Islet of Langerhans (tissue), 1 donor: ENCODE results near the gene UNC80.

Experiments used
- FAIRE-seq: peaks from one replicate; lab custom pipeline; 2011; peaks lifted over from hg19 to GRCh38; lab: Jason Lieb, UNC

UNC80 gene

DNA sequence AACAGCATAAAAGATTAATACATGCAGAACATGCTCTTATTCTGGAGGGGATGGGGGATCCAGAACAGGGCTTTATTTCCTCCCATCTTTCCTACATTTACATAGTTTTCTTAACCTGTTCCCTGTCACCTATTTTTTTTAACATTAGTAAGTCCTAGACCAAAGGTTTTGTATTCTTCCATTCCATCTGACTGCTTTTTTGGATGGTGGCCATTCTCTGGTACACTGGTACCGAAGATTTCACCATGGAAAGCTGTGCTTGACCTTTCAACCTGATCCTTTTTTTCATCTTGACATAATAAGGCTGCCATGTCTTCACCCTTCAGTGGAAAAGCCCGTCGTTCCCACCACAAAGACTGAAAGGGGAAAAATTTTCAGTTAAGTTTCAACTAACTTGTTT, 251.2 kb downstream of the UNC80 start:
- FAIRE-seq, result no peak

DNA sequence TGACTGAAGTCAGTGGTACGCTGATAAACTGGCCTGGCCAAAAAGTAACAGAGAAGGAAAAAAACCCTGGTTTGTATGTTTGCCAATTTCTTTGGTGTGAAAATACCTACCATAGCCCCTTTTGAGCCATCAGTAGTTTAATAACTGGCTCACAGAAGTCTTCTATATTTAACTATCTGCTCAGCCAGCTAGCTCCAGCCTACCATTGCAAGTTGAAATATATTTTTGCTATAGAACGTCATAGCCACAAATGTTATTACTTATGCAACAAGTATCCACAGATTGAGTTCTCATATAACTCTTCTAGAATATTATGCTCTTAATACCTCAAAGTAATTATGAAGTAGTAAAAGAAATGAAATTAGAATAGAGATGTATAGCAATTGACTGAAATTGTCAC, 256.0 kb downstream of the UNC80 start:
- FAIRE-seq, result no peak

DNA sequence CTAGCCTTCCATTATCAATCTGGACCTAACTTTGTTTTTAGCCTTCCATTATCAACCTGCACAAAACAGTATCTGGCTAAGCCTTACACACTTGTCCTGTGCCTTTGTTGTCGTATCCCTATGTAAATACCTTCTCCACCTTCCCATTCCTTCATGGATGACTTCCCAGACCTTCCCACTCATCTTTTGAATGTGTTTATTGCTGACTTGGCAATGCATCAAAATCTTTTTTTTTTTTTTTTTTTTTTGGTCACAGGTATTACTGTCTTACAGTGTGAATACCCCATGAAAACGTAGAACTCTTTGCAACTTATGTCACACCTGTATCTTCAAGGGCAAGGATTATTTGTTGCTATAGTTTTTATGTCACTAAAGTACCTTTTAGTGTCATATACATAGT, 256.5 kb downstream of the UNC80 start:
- no peak for FAIRE-seq

DNA sequence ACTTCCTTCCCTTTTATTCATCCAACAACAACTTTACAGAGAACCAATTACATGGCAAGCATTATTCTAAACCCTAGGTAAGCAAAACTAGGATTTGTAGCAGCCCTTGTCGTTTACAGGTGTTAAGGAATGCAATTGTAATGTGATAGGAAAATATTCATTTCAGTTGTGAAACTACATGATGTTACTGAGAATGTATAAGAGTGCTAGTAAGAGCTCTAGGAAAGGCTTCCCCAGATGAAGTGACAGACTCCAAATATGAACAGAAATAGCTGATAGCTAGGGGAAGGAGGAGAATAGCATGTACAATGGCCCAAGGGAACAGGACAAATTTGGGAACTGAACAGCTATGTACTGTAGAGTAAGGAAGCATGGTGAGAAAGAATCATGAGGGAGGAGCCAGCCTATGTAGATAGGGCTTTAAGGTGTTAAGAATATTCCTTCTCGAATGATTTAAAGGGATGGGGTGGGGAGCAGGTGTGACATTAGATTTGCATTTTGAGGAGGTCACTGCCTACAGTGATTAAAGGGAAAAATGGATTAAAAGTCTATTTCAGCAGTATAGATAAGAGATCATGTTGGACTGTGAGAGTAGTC, 262.6 kb downstream of the UNC80 start:
- FAIRE-seq, result no peak

DNA sequence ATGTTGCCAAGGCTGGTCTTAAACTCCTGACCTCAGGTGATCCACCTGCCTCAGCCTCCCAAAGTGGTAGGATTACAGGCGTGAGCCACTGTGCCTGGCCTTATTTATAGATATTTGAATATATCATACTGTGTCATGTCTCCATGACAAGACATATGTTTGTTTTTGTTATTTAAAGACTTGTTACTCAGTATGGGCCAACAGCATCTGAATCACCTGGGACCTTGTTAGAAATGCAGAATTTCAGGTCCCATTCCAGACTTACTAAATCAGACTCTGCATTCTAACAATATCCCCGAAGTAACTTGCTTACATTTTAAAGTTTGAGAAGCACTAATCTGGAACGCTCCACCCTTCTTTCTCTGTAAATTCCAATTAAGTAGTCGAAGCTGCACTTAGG, 264.0 kb downstream of the UNC80 start:
- no peak for FAIRE-seq

DNA sequence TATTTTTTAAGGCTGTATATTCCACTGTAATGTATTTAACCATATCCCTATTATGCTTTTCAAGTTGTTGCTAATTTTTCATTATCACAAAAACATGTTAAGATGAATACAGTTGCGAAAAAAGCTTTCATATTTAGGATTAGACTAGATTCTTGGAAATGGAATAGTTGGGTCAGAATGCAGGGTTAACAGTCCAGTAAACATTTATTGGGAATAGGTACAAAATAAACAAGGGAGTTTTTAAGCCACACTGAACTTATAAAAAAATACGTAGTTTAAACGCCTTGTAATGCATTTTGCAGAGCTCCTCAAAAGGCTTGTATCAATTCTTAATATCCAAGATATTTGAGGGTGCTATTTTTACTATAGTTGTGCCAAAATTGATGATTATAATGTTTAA, 266.4 kb downstream of the UNC80 start:
- no peak for FAIRE-seq

DNA sequence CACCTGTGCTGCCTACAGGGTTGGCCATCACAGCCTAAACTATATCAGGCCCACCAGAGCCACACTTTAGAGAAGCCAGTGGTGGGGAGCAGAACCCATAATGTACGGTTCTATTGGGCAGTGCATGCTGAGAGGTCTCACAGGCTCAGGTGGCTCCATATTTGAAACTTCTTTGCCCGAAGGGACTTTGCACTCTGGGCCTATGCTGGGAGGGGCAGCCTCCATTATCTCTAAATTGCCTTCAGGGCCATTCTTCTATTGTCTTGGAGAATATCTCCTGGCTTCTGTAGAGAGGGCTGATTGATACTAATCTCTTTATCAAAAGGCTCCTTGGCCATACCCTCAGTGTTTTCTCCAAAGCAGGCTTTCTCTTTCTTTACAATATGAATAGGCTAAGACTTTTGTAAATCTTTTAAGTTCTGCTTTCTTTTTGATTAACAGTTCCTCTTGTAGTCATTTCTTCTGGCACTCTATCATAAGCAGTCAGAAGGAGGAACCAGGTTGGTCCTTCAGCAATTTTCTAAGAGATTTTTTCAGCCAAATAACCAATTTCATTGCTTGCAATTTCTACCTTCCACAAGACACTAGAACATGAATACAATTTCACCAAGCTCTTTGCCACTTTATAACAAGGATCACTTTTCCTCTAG, 275.3 kb downstream of the UNC80 start:
- FAIRE-seq, result no peak
